GM12865 (cell line): Measurements from ENCODE around the gene CRIP3.

Source experiments
- DNase-seq: peaks from one replicate; pipeline ENCODE4 v3.0.0; 2010; ENCODE audit warnings: low read depth
- H3K4me3 ChIP-seq: 2 replicates; pipeline ENCODE4 v1.5.1; 2011; ENCODE audit warnings: mild to moderate bottlenecking, low read depth, low read length, control low read depth
- TF ChIP-seq, protein P1 (sequence below): IDR thresholded peaks from 2 replicates; pipeline ENCODE4 v1.5.1; 2011; ENCODE audit warnings: low read length, control low read depth, low read depth, inconsistent platforms; ENCODE audit not compliant: insufficient read depth; ENCODE audit errors: missing control alignments

Gene CRIP3

DNA sequence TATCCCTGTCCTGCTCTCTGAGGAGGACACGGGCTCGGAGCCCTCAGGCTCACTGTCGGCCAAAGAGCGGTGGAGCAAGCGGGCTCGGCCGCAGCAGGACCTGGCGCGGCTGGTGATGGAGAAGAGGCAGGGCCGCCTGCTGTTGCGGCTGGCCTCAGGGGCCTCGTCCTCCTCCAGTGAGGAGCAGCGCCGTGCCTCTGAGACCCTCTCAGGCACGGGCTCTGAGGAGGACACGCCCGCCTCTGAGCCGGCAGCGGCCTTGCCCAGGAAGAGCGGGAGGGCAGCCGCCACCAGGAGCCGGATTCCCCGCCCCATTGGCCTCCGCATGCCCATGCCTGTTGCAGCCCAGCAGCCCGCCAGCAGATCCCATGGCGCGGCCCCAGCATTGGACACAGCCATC is 24.7 kb downstream of the CRIP3 start:
- DNase-seq = no peak
- H3K4me3 ChIP-seq = no peak overlapping the region
- TF ChIP-seq, protein P1, sequence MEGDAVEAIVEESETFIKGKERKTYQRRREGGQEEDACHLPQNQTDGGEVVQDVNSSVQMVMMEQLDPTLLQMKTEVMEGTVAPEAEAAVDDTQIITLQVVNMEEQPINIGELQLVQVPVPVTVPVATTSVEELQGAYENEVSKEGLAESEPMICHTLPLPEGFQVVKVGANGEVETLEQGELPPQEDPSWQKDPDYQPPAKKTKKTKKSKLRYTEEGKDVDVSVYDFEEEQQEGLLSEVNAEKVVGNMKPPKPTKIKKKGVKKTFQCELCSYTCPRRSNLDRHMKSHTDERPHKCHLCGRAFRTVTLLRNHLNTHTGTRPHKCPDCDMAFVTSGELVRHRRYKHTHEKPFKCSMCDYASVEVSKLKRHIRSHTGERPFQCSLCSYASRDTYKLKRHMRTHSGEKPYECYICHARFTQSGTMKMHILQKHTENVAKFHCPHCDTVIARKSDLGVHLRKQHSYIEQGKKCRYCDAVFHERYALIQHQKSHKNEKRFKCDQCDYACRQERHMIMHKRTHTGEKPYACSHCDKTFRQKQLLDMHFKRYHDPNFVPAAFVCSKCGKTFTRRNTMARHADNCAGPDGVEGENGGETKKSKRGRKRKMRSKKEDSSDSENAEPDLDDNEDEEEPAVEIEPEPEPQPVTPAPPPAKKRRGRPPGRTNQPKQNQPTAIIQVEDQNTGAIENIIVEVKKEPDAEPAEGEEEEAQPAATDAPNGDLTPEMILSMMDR = no peak

DNA sequence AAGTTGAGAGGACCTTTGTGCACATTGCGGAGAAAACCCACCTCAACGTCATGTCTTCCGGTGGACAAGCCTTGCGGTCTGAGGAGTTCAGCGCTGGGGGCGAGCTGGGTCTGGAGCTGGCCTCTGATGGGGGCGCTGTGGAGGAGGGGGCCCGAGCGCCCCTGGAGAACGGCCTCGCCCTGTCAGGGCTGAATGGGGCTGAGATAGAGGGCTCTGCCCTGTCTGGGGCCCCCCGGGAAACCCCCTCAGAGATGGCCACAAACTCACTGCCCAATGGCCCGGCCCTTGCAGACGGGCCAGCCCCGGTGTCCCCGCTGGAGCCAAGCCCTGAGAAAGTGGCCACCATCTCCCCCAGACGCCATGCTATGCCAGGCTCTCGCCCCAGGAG is 25.1 kb downstream of the CRIP3 start:
- no peak for DNase-seq
- TF ChIP-seq, protein P1 = no peak
- no peak overlapping the region for H3K4me3 ChIP-seq

DNA sequence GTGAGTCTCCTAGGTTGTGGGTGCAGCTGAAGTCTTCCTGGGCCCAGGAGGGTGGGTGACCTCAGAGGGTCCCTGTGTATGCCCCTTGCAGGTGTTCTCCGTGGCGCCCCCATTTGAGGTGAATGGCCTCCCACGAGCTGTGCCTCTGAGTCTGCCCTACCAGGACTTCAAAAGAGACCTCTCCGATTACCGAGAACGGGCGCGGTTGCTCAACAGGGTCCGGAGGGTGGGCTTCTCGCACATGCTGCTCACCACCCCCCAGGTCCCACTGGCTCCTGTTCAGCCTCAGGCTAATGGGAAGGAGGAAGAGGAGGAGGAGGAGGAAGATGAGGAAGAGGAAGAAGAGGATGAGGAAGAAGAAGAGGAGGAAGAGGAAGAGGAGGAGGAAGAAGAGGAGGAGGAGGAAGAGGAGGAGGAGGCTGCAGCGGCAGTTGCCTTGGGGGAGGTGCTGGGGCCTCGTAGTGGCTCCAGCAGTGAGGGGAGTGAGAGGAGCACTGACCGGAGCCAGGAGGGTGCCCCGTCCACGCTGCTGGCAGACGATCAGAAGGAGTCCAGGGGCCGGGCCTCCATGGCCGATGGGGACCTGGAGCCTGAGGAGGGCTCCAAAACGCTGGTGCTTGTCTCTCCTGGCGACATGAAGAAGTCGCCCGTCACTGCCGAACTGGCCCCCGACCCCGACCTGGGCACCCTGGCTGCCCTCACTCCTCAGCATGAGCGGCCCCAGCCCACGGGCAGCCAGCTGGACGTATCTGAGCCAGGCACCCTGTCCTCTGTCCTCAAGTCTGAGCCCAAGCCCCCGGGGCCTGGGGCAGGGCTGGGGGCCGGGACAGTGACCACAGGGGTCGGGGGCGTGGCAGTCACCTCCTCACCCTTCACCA is 25.8 kb downstream of the CRIP3 start:
- no peak for DNase-seq

DNA sequence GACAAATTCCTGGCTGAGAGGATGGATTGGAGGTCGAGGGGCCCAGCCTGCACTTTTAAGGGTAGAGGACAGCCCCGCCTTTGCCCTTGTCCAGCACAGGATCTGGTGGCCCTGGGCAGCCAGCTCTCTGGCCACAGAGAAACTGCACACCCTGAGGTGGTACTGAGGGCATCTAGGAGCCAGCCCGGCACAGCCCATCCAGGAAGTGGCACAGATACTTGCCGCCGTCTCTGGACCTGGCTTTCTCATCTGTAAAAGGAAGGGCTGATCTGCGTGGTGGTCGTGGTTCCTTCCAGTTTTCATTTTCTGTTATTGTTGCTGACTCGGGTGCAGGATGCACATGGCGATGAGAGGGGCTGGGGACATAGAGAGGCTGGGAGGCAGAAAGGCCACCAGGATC is 26.6 kb downstream of the CRIP3 start:
- no peak overlapping the region for H3K4me3 ChIP-seq
- DNase-seq = no peak
- TF ChIP-seq, protein P1 = no peak

More for the DNA sequence above, 25.8 kb downstream of the CRIP3 start:
- no peak overlapping the region for H3K4me3 ChIP-seq
- TF ChIP-seq, protein P1 = no peak

DNA sequence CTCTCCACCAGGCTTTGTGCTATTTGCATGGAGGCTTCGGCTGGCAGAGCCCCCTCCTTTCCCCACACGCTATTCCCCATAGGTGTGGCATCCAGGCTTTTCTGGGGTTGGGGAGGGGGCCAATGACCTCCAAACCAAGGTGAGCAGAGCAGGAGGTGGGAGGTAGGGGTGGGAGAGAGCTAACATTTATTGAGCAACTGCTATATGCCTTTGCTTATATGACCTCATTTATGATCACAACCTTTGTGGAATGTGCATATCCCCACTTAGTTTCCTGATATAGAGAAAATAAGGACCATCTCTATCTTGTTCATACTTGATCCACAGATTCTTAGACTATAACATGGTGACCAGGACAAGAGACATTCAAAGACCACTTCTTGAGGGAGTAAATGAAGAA is 28.4 kb downstream of the CRIP3 start:
- no peak overlapping the region for H3K4me3 ChIP-seq
- no peak for DNase-seq
- TF ChIP-seq, protein P1 = no peak

DNA sequence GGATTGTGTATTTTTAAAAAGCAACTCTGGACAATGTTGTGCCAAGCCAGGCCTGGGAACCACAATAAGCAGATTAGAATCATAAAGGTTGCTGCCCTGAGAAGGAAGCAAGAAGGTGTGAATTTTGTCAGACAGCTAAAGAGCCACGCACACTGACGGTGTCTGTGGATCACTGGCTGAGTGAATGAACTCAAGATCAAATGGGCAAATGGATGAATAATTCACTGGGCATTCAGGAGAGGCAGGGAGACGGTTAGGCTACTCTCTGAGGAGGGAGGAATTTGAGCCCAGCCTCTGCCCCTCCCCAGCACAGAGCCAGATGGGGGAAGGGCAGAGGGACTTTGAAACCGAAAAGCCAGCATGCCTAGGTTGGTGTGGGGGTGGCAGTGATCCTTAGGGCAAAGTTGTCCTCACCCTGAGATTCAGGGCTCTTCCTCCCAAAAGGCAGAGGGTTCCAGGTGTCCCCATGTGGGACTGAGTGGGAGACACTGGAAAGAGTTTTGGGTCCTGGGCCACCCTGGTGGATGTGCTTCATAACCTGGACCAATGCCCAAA is 30.0 kb downstream of the CRIP3 start:
- no peak for DNase-seq

More for the DNA sequence above, 30.0 kb downstream of the CRIP3 start:
- no peak overlapping the region for H3K4me3 ChIP-seq
- TF ChIP-seq, protein P1 = no peak
